Right lobe of liver (tissue), 6 donors: ENCODE results near the gene APRT. TPM values are rescaled to one million over a fixed set of nuclear protein-coding genes. Genes with fewer than 3 reads are reported as not detected.

Experiments used
- ATAC-seq, 4 donors: fragments of 200-7000 bp; cut with Tn5 transposase; one replicate each; pipeline ENCODE4 v1.9.1; 2020; ENCODE audit warnings: mild to moderate bottlenecking in 4 of 4, moderate library complexity in 4 of 4
- DNase-seq, 3 donors: peaks; one replicate each; pipeline ENCODE4 v3.0.0-alpha.2; 2020
- H3K27ac ChIP-seq, 3 donors: fragments of 200-600 bp; one replicate each; pipeline ENCODE4 v1.8.0; 2022
- H3K27me3 ChIP-seq, 2 donors: fragments of 200-600 bp; one replicate each; pipeline ENCODE4 v1.8.0; 2022
- H3K36me3 ChIP-seq, 4 donors: fragments of 200-600 bp; sonication (generic) in 1 of 4; one replicate each; pipeline versions ENCODE4 v1.5.1 to v1.8.0; 2017 to 2022; ENCODE audit warnings: control low read depth in 1 of 4
- H3K4me1 ChIP-seq, 4 donors: fragments of 200-600 bp; sonication (generic) in 1 of 4; one replicate each; pipeline versions ENCODE4 v1.5.1 to v1.8.0; 2017 to 2022; ENCODE audit warnings: control low read depth in 1 of 4
- H3K4me3 ChIP-seq, 3 donors: fragments of 200-600 bp; one replicate each; pipeline ENCODE4 v1.8.0; 2022
- H3K9me3 ChIP-seq, 4 donors: fragments of 200-600 bp; sonication (generic) in 1 of 4; one replicate each; pipeline versions ENCODE4 v1.5.1 to v1.8.0; 2017 to 2022; ENCODE audit warnings: control low read depth in 1 of 4
- CTCF ChIP-seq, 4 donors: fragments of 200-600 bp in 3 of 4; fragments of 450-650 bp in 1 of 4; IDR thresholded peaks; one replicate each; pipeline versions ENCODE4 v1.5.1 to v1.8.0; 2016 to 2022; ENCODE audit warnings: antibody characterized with exemption in 4 of 4, mild to moderate bottlenecking in 2 of 4
- POLR2A ChIP-seq: fragments of 450-650 bp; IDR thresholded peaks from one replicate; pipeline ENCODE4 v1.6.1; 2017; ENCODE audit warnings: antibody characterized with exemption, mild to moderate bottlenecking
- WGBS: methylation state at CpG from one replicate; pipeline ENCODE4 v1.1.6; 2018; ENCODE audit warnings: low coverage, low lambda C conversion rate; ENCODE audit not compliant: insufficient coverage; ENCODE audit errors: missing lambda C conversion rate; 5-methylcytosine and 5-hydroxymethylcytosine counted together
- intact Hi-C, 2 donors: fragments of 100-400 bp; cut with DNase I; formaldehyde crosslinking; loops; one replicate each; pipeline versions ENCODE4 v1.11.2 to v1.14.1; 2022
- total RNA-seq, 6 experiments: library from RNA; depleted of rRNA in 2 of 6; stranded (reverse); fragments of >200 nt in 2 of 6; fragmentation: NEBNext Ultra II Directional in 3 of 6; extraction: Animal tissue kit (Norgen Biotek cat#: 25700) in 3 of 6; gene quantifications; one replicate each; pipeline versions ENCODE4 v1.1.0 to v1.2.4, GENCODE V29; 2016 to 2023
- donor health status: DM: no; HTN: yes; CAD: no.
- donor health status: DM: no; HTN: no; CAD: no.
- donor health status: DM: no; HTN: no; CAD: no.
- donor health status: DM: no; HTN: yes; CAD: no.
- donor health status: DM: no; HTN: yes; CAD: no.

APRT gene
- total RNA-seq, 6 experiments from 2014 or later: 61.4 to 120 (median 74.1) TPM

- Histone ChIP-seq H3K27ac (no peak overlapping the region), H3K27me3 (no peaks in the 10 kb centered on the region), H3K36me3 (peaks cover 0 to 8% (median 2%) of the 10 kb centered on the region in 4 donors), H3K9me3 (no peaks in the 10 kb centered on the region), H3K4me3 (no peak overlapping the region), H3K4me1 (no peaks in the 10 kb centered on the region)
- WGBS: 40% methylated on average over 1 of the region's 20 CpGs
- intact Hi-C loops: no loop called here
- ATAC-seq (no peak), DNase-seq (no peak)
- TF ChIP-seq CTCF (IDR thresholded peaks at IDR 0.05): no peak
- TF ChIP-seq POLR2A: no peak
These were observed 26.1 kb upstream of the APRT start for GRCh38 chr16:88837806-88838205.

GRCh38 chr16:88836791-88837190 lies 25.1 kb upstream of the APRT start:
- Histone ChIP-seq H3K9me3 (no peaks in the 10 kb centered on the region), H3K27ac (no peak overlapping the region), H3K4me3 (no peak overlapping the region), H3K36me3 (peaks cover 0 to 8% (median 2%) of the 10 kb centered on the region in 4 donors), H3K27me3 (no peaks in the 10 kb centered on the region), H3K4me1 (no peaks in the 10 kb centered on the region)
- intact Hi-C loops: no loop called here
- ATAC-seq: no peak
- WGBS: 87% methylated on average over 4 of the region's 17 CpGs
- TF ChIP-seq CTCF (IDR thresholded peaks at IDR 0.05): no peak
- no peak for TF ChIP-seq POLR2A
- DNase-seq: no peak

- Histone ChIP-seq H3K36me3 (peaks cover 0 to 8% (median 2%) of the 10 kb centered on the region in 4 donors), H3K9me3 (no peaks in the 10 kb centered on the region), H3K27me3 (no peaks in the 10 kb centered on the region), H3K4me1 (no peaks in the 10 kb centered on the region), H3K4me3 (no peak overlapping the region), H3K27ac (no peak overlapping the region)
- no peak for ATAC-seq
- intact Hi-C loops: no loop called here
- WGBS: 83% methylated on average over 1 of the region's 33 CpGs
- TF ChIP-seq POLR2A: no peak
- no peak for TF ChIP-seq CTCF (IDR thresholded peaks at IDR 0.05)
- DNase-seq: no peak
These were observed 24.1 kb upstream of the APRT start for GRCh38 chr16:88835818-88836217.

GRCh38 chr16:88835383-88835782 lies 23.7 kb upstream of the APRT start:
- whole genome bisulfite sequencing: 100% methylated on average over 1 of the region's 11 CpGs
- intact Hi-C loops: no loop called here
- TF ChIP-seq CTCF (IDR thresholded peaks at IDR 0.05) (no peak), POLR2A (no peak)
- Histone ChIP-seq H3K27ac (no peak overlapping the region), H3K4me1 (no peaks in the 10 kb centered on the region), H3K27me3 (no peaks in the 10 kb centered on the region), H3K9me3 (no peaks in the 10 kb centered on the region), H3K36me3 (peaks cover 0 to 8% (median 1%) of the 10 kb centered on the region in 4 donors), H3K4me3 (no peak overlapping the region)
- no peak for ATAC-seq
- DNase-seq: no peak

DNA sequence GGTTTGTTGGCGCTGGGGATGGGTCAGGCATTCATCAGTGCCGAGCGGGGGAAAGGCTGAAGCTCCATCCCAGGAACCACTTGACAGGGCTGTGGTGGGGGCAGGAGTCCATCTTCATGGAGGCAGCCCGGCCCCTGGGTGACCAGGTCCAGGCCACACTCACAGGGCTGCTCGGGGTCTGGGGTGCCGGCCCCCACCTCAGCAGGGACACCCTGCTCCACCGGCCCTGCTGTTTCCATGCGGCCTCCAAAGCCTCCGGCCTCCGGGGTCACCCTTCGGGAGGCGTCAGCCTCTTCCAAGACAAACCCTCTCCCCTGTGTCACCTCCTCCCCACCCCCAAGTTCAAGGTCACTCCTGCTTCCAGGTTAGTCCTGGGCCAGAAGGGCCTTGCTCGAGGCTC lies 22.9 kb upstream of the APRT start:
- DNase-seq: no peak
- WGBS: no CpG with 5 or more reads among the region's 13 CpGs

More for the DNA sequence above, 22.9 kb upstream of the APRT start:
- no peak for TF ChIP-seq POLR2A
- TF ChIP-seq CTCF (IDR thresholded peaks at IDR 0.05): no peak
- H3K27me3 ChIP-seq: no peaks in the 10 kb centered on the region
- no peak for ATAC-seq
- no peaks in the 10 kb centered on the region for H3K4me1 ChIP-seq
- intact Hi-C loops: no loop called here
- H3K27ac ChIP-seq: no peak overlapping the region
- H3K4me3 ChIP-seq: no peak overlapping the region
- peaks cover 0 to under 1% (median 0%) of the 10 kb centered on the region in 4 donors for H3K36me3 ChIP-seq
- H3K9me3 ChIP-seq: no peaks in the 10 kb centered on the region
